Activated naive CD8-positive, alpha-beta T cell (primary cell): ENCODE measurements around the gene FAM120A.
A peak's percentile ranks its signal among the peaks of the same experiment; 100 is the strongest.

ENCODE experiments used
- H3K27ac Mint-ChIP-seq: one replicate; pipeline ENCODE4 v1.8.0; 2021; ENCODE audit warnings: mixed read lengths
- H3K27me3 Mint-ChIP-seq: one replicate; pipeline ENCODE4 v1.8.0; 2021; ENCODE audit warnings: mixed read lengths
- H3K36me3 Mint-ChIP-seq: one replicate; pipeline ENCODE4 v1.8.0; 2021; ENCODE audit warnings: mixed read lengths
- H3K4me1 Mint-ChIP-seq: one replicate; pipeline ENCODE4 v1.8.0; 2021; ENCODE audit warnings: low read depth, mixed read lengths
- H3K4me3 Mint-ChIP-seq: one replicate; pipeline ENCODE4 v1.8.0; 2021; ENCODE audit warnings: mild to moderate bottlenecking, mixed read lengths
- H3K9me3 Mint-ChIP-seq: one replicate; pipeline ENCODE4 v1.8.0; 2021; ENCODE audit warnings: low read depth, mixed read lengths

Gene FAM120A

GRCh38 chr9:93577078-93577974 lies 125.8 kb downstream of the FAM120A start:
- Mint-ChIP-seq H3K36me3 (no peaks in the 10 kb centered on the region), H3K4me3 (peak overlapping the region; percentile 88), H3K4me1 (peaks cover 53% of the 10 kb centered on the region)

GRCh38 chr9:93577975-93578682 lies 126.6 kb downstream of the FAM120A start:
- H3K9me3 Mint-ChIP-seq, result peaks cover 5% of the 10 kb centered on the region
- H3K4me1 Mint-ChIP-seq, result peaks cover 61% of the 10 kb centered on the region
- H3K4me3 Mint-ChIP-seq, result peak overlapping the region; percentile 88
- peaks cover 3% of the 10 kb centered on the region for H3K36me3 Mint-ChIP-seq
- H3K27me3 Mint-ChIP-seq, result no peaks in the 10 kb centered on the region
- peak overlapping the region; percentile 89 for H3K27ac Mint-ChIP-seq

More at GRCh38 chr9:93577078-93577974, 125.8 kb downstream of the FAM120A start:
- no peaks in the 10 kb centered on the region for H3K9me3 Mint-ChIP-seq
- H3K27me3 Mint-ChIP-seq, result no peaks in the 10 kb centered on the region
- H3K27ac Mint-ChIP-seq, result peak overlapping the region; percentile 89

DNA sequence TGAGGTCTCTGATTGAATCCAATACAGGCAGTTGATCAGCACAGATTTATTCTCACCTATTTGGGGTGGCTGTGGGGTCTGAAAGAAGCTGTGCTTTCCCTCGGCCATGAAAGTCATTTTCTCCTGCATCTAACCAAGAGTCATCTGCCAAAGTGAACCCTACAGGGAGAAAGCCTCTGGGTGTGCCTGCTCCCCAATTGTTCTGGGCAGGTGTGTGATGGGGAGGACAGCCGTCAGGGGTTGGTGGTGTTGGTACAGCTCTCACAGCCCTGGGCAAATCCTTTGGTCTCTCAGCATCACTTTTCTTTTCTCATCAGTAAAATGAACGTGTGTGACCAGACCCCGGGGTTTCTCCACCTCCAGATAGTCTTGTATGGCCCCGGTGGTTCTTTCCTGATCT lies 127.4 kb downstream of the FAM120A start:
- peaks cover 61% of the 10 kb centered on the region for H3K4me1 Mint-ChIP-seq
- H3K27me3 Mint-ChIP-seq, result no peaks in the 10 kb centered on the region
- peaks cover 5% of the 10 kb centered on the region for H3K36me3 Mint-ChIP-seq
- no peak overlapping the region for H3K27ac Mint-ChIP-seq
- peak overlapping the region; percentile 88 for H3K4me3 Mint-ChIP-seq
- peaks cover 7% of the 10 kb centered on the region for H3K9me3 Mint-ChIP-seq

- no peaks in the 10 kb centered on the region for H3K27me3 Mint-ChIP-seq
- H3K4me3 Mint-ChIP-seq, result no peak overlapping the region
- peaks cover 62% of the 10 kb centered on the region for H3K4me1 Mint-ChIP-seq
- peaks cover 7% of the 10 kb centered on the region for H3K9me3 Mint-ChIP-seq
- peaks cover 12% of the 10 kb centered on the region for H3K36me3 Mint-ChIP-seq
- H3K27ac Mint-ChIP-seq, result no peak overlapping the region
These were observed 128.4 kb downstream of the FAM120A start for GRCh38 chr9:93579711-93580516.

- Mint-ChIP-seq H3K9me3 (peaks cover 7% of the 10 kb centered on the region), H3K27me3 (no peaks in the 10 kb centered on the region), H3K4me1 (peaks cover 58% of the 10 kb centered on the region), H3K4me3 (no peak overlapping the region), H3K36me3 (peaks cover 13% of the 10 kb centered on the region), H3K27ac (no peak overlapping the region)
These were observed 129.3 kb downstream of the FAM120A start for GRCh38 chr9:93580654-93581380.

DNA sequence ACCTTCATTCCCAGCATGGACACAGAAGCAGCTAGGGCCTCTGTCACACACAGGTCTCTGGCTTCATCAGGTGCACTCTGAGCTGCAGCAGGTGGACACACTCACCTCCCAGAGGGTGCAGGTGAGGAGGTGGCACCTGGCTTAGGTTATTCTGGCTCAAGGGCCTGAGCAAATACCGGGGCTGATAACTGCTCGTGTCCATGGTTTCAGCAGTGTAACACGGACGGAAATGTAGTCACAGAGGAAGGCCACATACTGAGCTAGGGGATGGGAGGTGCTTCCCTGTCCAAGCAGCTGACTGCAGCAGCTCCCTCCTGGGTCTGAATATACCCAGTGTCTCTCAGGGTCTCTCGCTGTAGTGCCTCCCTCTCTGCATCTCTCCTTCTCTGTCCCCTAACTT lies 130.6 kb downstream of the FAM120A start:
- H3K27ac Mint-ChIP-seq, result no peak overlapping the region
- peaks cover 64% of the 10 kb centered on the region for H3K4me1 Mint-ChIP-seq
- H3K27me3 Mint-ChIP-seq, result no peaks in the 10 kb centered on the region

GRCh38 chr9:93582550-93582949 lies 131.1 kb downstream of the FAM120A start:
- no peak overlapping the region for H3K4me3 Mint-ChIP-seq
- H3K4me1 Mint-ChIP-seq, result peaks cover 63% of the 10 kb centered on the region
- peaks cover 7% of the 10 kb centered on the region for H3K9me3 Mint-ChIP-seq
- no peaks in the 10 kb centered on the region for H3K27me3 Mint-ChIP-seq
- no peak overlapping the region for H3K27ac Mint-ChIP-seq
- peaks cover 13% of the 10 kb centered on the region for H3K36me3 Mint-ChIP-seq

More for the DNA sequence above, 130.6 kb downstream of the FAM120A start:
- H3K9me3 Mint-ChIP-seq, result peaks cover 7% of the 10 kb centered on the region
- H3K36me3 Mint-ChIP-seq, result peaks cover 13% of the 10 kb centered on the region
- H3K4me3 Mint-ChIP-seq, result no peak overlapping the region

- H3K4me3 Mint-ChIP-seq, result no peak overlapping the region
- H3K27me3 Mint-ChIP-seq, result no peaks in the 10 kb centered on the region
- H3K36me3 Mint-ChIP-seq, result peaks cover 13% of the 10 kb centered on the region
- peaks cover 64% of the 10 kb centered on the region for H3K4me1 Mint-ChIP-seq
- H3K9me3 Mint-ChIP-seq, result peaks cover 7% of the 10 kb centered on the region
- no peak overlapping the region for H3K27ac Mint-ChIP-seq
These were observed 133.8 kb downstream of the FAM120A start for GRCh38 chr9:93585259-93585658.

GRCh38 chr9:93585695-93586094 lies 134.2 kb downstream of the FAM120A start:
- Mint-ChIP-seq H3K27ac (no peak overlapping the region), H3K36me3 (peaks cover 13% of the 10 kb centered on the region), H3K27me3 (no peaks in the 10 kb centered on the region), H3K4me3 (no peak overlapping the region), H3K4me1 (peaks cover 63% of the 10 kb centered on the region), H3K9me3 (peaks cover 7% of the 10 kb centered on the region)

DNA sequence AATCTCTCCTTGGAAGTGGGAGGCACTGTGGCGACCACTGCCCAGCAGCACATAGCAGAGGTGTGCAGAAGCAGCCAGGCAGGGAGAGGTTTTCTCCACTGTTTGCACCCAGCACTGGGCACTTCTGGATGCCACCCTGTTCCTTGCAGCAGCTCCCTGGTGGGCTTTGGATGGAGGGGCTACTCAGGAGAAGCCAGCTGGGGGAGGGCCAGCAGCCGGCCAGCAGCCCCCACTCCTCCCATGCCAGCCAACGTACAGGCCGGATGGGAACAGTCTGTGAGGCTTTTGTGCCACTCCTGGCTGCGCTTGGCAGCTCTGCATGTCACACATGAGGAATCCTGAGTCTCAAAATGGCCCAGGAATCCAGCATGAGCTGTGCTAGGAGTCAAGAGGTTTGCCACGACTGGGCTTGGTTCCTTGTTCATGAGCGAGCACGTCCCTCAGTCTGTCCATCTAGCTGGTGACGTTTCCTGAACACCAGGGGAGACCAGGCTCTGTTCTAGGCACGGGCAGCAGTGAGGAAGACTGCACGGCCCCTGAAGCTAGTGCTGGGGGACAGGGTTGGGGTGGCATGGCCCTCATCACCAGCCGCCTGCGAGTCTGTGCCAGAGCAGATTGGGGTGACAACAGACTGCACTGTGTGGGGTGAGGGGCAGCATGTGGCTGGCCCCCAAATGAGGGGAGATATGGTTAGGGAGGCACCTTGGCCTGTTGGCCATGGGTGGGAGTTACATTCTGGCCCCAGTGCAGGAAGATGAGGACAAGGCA lies 135.0 kb downstream of the FAM120A start:
- no peaks in the 10 kb centered on the region for H3K27me3 Mint-ChIP-seq
- no peak overlapping the region for H3K4me3 Mint-ChIP-seq

GRCh38 chr9:93587284-93587650 lies 135.8 kb downstream of the FAM120A start:
- H3K36me3 Mint-ChIP-seq, result peaks cover 13% of the 10 kb centered on the region
- peaks cover 59% of the 10 kb centered on the region for H3K4me1 Mint-ChIP-seq
- H3K9me3 Mint-ChIP-seq, result peaks cover 7% of the 10 kb centered on the region
- no peak overlapping the region for H3K4me3 Mint-ChIP-seq
- H3K27ac Mint-ChIP-seq, result no peak overlapping the region
- no peaks in the 10 kb centered on the region for H3K27me3 Mint-ChIP-seq

More for the DNA sequence above, 135.0 kb downstream of the FAM120A start:
- no peak overlapping the region for H3K27ac Mint-ChIP-seq
- peaks cover 13% of the 10 kb centered on the region for H3K36me3 Mint-ChIP-seq
- peaks cover 7% of the 10 kb centered on the region for H3K9me3 Mint-ChIP-seq
- H3K4me1 Mint-ChIP-seq, result peaks cover 65% of the 10 kb centered on the region

DNA sequence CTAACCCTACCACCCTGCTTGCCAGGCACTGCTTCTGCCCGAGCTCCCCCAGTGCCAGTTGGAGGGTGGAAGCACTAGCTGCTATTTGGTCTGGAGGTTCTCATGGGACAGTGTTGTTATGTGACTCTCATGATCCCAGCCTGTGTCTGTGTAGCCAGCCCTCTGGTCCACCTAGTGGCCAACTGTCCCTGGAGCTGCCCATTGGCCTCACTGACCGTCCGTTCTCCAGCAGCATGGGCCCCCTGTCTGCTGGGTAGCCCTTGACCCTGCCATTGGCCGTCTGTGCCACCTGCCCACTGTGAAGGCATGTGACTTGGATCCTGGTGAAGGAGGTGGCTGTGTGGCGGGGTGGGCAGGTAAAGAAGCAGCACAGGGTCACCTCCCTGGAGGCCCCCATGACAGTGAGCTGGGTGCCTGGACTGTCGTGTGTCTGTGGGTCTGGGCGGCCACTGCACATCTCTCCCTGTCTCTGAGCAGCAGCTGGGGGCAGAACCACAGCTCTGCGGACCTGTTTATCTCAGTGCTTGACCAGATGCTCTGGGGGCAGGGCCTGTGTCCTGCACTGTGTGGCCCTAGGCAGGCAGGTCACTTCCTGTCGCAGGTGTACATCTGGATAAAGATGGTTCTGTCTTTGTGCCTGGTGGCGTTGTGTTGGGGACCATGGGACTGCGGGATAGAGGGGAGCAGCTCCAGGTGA lies 136.3 kb downstream of the FAM120A start:
- Mint-ChIP-seq H3K27ac (no peak overlapping the region), H3K36me3 (peaks cover 13% of the 10 kb centered on the region), H3K4me3 (no peak overlapping the region), H3K4me1 (peaks cover 58% of the 10 kb centered on the region), H3K9me3 (peaks cover 5% of the 10 kb centered on the region), H3K27me3 (no peaks in the 10 kb centered on the region)
